ENCODE results near the gene PPP2R3B. TPM values are rescaled to one million over a fixed set of nuclear protein-coding genes. Genes with fewer than 3 reads are reported as not detected.
"Not testable (repeated sequence)": the region's sequence is repeated elsewhere in the genome, so short reads cannot be mapped to it uniquely, and the experiment has no call there.

The PPP2R3B gene, protein sequence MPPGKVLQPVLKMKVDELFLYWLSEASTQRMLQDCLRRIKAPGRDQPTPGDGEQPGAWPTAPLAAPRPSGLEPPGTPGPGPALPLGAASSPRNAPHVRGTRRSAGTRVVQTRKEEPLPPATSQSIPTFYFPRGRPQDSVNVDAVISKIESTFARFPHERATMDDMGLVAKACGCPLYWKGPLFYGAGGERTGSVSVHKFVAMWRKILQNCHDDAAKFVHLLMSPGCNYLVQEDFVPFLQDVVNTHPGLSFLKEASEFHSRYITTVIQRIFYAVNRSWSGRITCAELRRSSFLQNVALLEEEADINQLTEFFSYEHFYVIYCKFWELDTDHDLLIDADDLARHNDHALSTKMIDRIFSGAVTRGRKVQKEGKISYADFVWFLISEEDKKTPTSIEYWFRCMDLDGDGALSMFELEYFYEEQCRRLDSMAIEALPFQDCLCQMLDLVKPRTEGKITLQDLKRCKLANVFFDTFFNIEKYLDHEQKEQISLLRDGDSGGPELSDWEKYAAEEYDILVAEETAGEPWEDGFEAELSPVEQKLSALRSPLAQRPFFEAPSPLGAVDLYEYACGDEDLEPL
- 10 to 100 TPM; 18.5 to 54.1 TPM for polyA plus RNA-seq

DNA sequence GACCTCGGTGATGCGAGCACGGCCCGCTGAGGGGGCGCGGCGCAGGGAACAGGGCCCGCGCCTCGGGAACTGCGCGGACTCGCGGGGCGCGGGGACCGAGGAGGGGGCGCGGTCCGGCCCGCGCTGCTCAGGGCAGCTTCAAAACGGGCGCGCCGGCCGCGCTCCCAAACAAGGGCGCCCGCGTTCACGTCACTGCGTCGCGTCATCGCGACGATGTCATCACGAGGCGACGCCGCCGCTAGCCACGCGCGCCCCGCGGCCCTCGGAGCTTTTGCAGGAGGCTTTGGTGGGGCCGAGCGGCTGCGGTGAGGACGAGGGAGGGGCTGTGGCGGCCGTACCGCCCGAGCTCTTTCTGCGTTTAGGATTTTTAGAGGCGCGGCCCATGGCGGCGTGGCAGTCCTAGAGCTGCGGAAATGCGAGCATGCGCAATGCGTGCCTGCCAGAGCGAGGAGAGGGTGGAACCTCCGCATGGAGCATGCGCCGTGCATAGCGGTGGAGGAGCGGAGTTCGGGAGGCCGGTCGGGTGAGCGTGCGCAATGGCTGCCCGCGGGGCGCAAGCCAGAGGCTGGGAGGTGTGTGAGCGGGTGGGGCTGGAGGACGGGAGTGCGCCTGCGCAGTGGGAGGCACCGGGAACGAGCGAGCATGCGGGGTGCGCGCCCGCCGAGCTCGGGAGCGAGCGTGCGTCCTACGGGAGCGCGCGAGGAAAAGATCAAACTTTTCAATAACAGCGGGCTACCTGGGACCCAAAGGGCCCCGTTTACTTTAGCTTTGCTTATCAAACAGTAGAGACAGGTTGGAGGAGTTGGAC lies at the start of gene PPP2R3B:
Gene PPP2R3B (minus strand): TSS at position 140 of the 808 bp plus-strand sequence. CDS start 216 bp downstream, outside the sequence.
- H3K36me3 ChIP-seq (ENCODE audit: control insufficient read depth in 2 of 2, insufficient read depth in 2 of 2, low read length in 1 of 2): no peaks in the 10 kb centered on the region
- peak within 1 kb of the TSS; percentile 96 for H3K27ac ChIP-seq (ENCODE audit: low read depth in 2 of 2, low read length in 1 of 2)
- peak within 1 kb of the TSS; percentile 69 to 96 for H3K4me3 ChIP-seq (ENCODE audit: low read depth in 1 of 2, low read length in 2 of 2)
- H3K4me1 ChIP-seq (ENCODE audit: control insufficient read depth in 2 of 2, insufficient read depth in 2 of 2, low read length in 1 of 2): peaks cover 0 to 3% of the 10 kb centered on the region in 2 donors
- H3K27me3 ChIP-seq (ENCODE audit: control insufficient read depth in 1 of 2, insufficient read depth in 2 of 2, low read length in 2 of 2): no peaks in the 10 kb centered on the region
- no peaks in the 10 kb centered on the region for H3K9me3 ChIP-seq (ENCODE audit: control insufficient read depth in 2 of 2, insufficient read depth in 1 of 2, low read depth in 1 of 2, low read length in 1 of 2)
- WGBS, 2 donors: 1% methylated on average over 81 to 102 of the region's 102 CpGs

DNA sequence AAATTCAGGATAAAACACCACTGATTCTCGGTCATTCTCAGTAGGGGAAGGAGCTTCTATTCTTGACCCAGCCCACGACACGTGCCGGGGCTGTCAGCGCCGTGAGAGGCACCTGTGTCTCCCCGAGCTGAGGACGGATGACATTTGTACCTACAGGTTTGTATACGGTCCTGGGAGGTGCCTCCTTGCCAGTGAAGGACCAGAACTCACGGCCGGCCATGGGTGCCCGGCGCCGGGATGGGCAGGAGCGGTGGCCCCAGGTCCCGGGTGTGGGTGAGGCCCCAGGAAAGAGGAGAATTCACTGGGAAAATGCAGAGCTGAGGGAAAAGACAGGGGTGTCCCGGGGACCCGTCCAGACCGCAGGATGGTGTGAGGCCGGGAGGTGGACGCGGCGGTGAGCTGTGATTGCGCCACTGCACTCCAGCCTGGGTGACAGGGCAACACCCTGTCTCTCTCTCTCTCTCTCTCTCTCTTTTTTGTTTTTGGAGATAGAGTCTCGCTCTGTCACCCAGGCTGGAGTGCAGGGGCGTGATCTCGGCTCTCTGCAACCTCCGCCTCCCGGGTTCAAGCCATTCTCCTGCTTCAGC lies 48.9 kb upstream of the PPP2R3B start:
- Histone ChIP-seq H3K4me3 (ENCODE audit: low read depth in 1 of 2, low read length in 2 of 2) (no peak overlapping the region), H3K27me3 (ENCODE audit: control insufficient read depth in 1 of 2, insufficient read depth in 2 of 2, low read length in 2 of 2) (no peaks in the 10 kb centered on the region), H3K27ac (ENCODE audit: low read depth in 2 of 2, low read length in 1 of 2) (no peak overlapping the region), H3K36me3 (ENCODE audit: control insufficient read depth in 2 of 2, insufficient read depth in 2 of 2, low read length in 1 of 2) (no peaks in the 10 kb centered on the region), H3K4me1 (ENCODE audit: control insufficient read depth in 2 of 2, insufficient read depth in 2 of 2, low read length in 1 of 2) (no peaks in the 10 kb centered on the region), H3K9me3 (ENCODE audit: control insufficient read depth in 2 of 2, insufficient read depth in 1 of 2, low read depth in 1 of 2, low read length in 1 of 2) (peaks cover 4 to 6% of the 10 kb centered on the region in 2 donors)
- 67 to 69% methylated on average over 29 of the region's 29 CpGs for WGBS, 2 donors

DNA sequence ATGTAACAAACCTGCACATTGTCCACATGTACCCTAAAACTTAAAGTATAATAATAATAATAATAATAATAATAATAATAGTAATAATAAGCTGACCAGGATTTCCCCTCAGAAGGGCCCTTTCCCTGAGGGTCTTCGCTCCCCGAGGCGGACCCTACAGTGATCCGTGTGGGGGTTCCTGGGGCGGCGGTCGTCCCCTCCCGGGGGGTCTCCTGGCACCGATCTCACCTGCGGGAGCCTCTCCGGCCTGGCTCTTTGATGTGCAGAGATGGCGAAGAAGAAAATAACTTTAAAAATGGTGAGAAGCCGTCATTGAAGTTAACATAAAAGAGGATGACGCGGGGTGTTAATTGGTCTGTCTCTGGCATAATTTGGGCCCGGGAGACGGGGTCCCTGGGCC lies 48.2 kb upstream of the PPP2R3B start:
- no peaks in the 10 kb centered on the region for H3K36me3 ChIP-seq (ENCODE audit: control insufficient read depth in 2 of 2, insufficient read depth in 2 of 2, low read length in 1 of 2)
- H3K4me1 ChIP-seq (ENCODE audit: control insufficient read depth in 2 of 2, insufficient read depth in 2 of 2, low read length in 1 of 2): no peaks in the 10 kb centered on the region
- no peaks in the 10 kb centered on the region for H3K27me3 ChIP-seq (ENCODE audit: control insufficient read depth in 1 of 2, insufficient read depth in 2 of 2, low read length in 2 of 2)
- WGBS, 2 donors: 60 to 65% methylated on average over 17 of the region's 17 CpGs
- no peak overlapping the region for H3K27ac ChIP-seq (ENCODE audit: low read depth in 2 of 2, low read length in 1 of 2)
- peaks cover 4 to 5% of the 10 kb centered on the region in 2 donors for H3K9me3 ChIP-seq (ENCODE audit: control insufficient read depth in 2 of 2, insufficient read depth in 1 of 2, low read depth in 1 of 2, low read length in 1 of 2)
- no peak overlapping the region for H3K4me3 ChIP-seq (ENCODE audit: low read depth in 1 of 2, low read length in 2 of 2)

DNA sequence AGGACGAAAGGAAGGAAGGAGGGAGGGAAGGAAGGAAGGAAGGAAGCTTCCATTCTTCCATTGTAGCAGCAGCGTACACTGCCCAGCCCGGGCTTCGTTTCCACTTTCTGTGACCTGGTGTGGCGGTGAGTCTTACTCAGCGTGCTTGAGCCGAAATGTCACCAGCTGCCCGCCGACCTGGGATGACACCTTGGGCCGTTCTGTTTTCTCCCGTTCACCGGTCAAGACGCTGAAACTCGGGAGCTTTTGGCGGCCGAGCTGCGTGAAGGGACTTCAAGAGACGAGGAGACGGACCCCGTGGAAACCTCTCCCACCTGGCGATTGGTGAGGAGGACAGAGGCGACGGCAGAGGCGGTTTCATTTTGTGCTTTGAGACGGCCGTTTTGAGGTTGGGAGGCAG lies 47.1 kb upstream of the PPP2R3B start:
- H3K4me1 ChIP-seq (ENCODE audit: control insufficient read depth in 2 of 2, insufficient read depth in 2 of 2, low read length in 1 of 2): no peaks in the 10 kb centered on the region
- 88 to 90% methylated on average over 26 of the region's 26 CpGs for WGBS, 2 donors
- H3K9me3 ChIP-seq (ENCODE audit: control insufficient read depth in 2 of 2, insufficient read depth in 1 of 2, low read depth in 1 of 2, low read length in 1 of 2): peaks cover 0 to 4% of the 10 kb centered on the region in 2 donors
- H3K36me3 ChIP-seq (ENCODE audit: control insufficient read depth in 2 of 2, insufficient read depth in 2 of 2, low read length in 1 of 2): no peaks in the 10 kb centered on the region
- no peak overlapping the region for H3K27ac ChIP-seq (ENCODE audit: low read depth in 2 of 2, low read length in 1 of 2)
- H3K27me3 ChIP-seq (ENCODE audit: control insufficient read depth in 1 of 2, insufficient read depth in 2 of 2, low read length in 2 of 2): no peaks in the 10 kb centered on the region
- H3K4me3 ChIP-seq (ENCODE audit: low read depth in 1 of 2, low read length in 2 of 2): no peak overlapping the region

DNA sequence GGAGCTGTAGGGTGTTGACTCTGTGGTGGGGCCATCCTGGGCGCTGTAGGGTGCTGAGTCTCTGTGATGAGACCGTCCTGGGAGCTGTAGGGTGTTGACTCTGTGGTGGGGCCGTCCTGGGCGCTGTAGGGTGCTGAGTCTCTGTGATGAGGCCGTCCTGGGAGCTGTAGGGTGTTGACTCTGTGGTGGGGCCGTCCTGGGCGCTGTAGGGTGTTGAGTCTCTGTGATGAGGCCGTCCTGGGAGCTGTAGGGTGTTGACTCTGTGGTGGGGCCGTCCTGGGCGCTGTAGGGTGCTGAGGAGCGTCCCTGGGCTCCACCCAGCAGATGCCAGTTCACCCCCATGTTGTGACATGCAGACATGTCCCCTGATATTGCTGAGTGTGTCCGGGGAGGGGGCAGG lies 46.0 kb upstream of the PPP2R3B start:
- H3K9me3 ChIP-seq (ENCODE audit: control insufficient read depth in 2 of 2, insufficient read depth in 1 of 2, low read depth in 1 of 2, low read length in 1 of 2): not testable (repeated sequence)

DNA sequence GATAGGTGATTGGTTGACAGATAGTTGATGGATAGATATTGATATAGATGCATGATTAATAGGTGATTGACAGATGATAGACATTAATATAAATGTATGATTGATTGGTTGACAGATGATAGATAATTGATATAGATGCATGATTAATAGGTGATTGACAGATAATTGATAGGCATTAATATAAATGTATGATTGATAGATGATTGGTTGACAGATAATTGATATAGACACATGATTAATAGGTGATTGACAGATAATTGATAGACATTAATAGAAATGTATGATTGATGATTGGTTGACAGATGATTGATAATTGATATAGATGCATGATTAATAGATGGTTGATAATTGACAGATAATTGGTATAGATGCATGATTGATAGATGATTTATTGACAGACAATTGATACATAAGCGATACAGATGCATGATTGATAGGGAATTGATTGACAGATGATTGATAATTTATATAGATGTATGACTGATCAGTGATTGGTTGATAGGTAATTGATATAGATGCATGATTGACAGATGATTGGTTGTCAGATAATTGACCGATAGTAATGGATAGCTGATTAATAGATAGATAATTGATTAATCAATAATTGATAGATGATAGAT lies 44.9 kb upstream of the PPP2R3B start:
- peaks cover 0 to 7% of the 10 kb centered on the region in 2 donors for H3K27me3 ChIP-seq (ENCODE audit: control insufficient read depth in 1 of 2, insufficient read depth in 2 of 2, low read length in 2 of 2)
- no peaks in the 10 kb centered on the region for H3K36me3 ChIP-seq (ENCODE audit: control insufficient read depth in 2 of 2, insufficient read depth in 2 of 2, low read length in 1 of 2)
- WGBS, 2 donors: 93% methylated on average over 2 of the region's 2 CpGs
- peaks cover 3 to 4% of the 10 kb centered on the region in 2 donors for H3K9me3 ChIP-seq (ENCODE audit: control insufficient read depth in 2 of 2, insufficient read depth in 1 of 2, low read depth in 1 of 2, low read length in 1 of 2)
- no peaks in the 10 kb centered on the region for H3K4me1 ChIP-seq (ENCODE audit: control insufficient read depth in 2 of 2, insufficient read depth in 2 of 2, low read length in 1 of 2)
- no peak overlapping the region for H3K4me3 ChIP-seq (ENCODE audit: low read depth in 1 of 2, low read length in 2 of 2)
- no peak overlapping the region for H3K27ac ChIP-seq (ENCODE audit: low read depth in 2 of 2, low read length in 1 of 2)

More for the DNA sequence above, 46.0 kb upstream of the PPP2R3B start:
- not testable (repeated sequence) for H3K4me1 ChIP-seq (ENCODE audit: control insufficient read depth in 2 of 2, insufficient read depth in 2 of 2, low read length in 1 of 2); H3K27me3 ChIP-seq (ENCODE audit: control insufficient read depth in 1 of 2, insufficient read depth in 2 of 2, low read length in 2 of 2); H3K4me3 ChIP-seq (ENCODE audit: low read depth in 1 of 2, low read length in 2 of 2); H3K27ac ChIP-seq (ENCODE audit: low read depth in 2 of 2, low read length in 1 of 2); H3K36me3 ChIP-seq (ENCODE audit: control insufficient read depth in 2 of 2, insufficient read depth in 2 of 2, low read length in 1 of 2)
- 86 to 91% methylated on average over 12 of the region's 12 CpGs for WGBS, 2 donors

DNA sequence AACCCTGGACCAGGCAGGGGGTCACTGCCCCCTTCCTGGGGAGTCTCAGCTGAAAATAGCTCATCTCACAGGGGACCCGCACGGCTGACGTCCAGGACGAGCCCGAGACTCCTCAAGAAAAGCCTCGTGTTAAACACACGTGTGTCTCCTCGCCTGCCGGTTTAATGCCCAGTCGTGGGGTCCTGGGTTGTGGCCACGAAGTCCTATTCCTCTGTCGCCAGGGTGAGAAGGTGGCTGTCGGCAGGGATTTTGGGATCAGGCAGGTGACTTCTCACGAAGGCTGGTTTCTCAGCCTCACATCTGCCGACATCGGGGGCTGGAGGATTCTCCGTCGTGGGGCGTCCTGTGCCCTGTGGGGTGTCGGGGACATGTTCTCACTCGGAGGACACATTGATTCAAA lies 44.3 kb upstream of the PPP2R3B start:
- no peak overlapping the region for H3K27ac ChIP-seq (ENCODE audit: low read depth in 2 of 2, low read length in 1 of 2)

DNA sequence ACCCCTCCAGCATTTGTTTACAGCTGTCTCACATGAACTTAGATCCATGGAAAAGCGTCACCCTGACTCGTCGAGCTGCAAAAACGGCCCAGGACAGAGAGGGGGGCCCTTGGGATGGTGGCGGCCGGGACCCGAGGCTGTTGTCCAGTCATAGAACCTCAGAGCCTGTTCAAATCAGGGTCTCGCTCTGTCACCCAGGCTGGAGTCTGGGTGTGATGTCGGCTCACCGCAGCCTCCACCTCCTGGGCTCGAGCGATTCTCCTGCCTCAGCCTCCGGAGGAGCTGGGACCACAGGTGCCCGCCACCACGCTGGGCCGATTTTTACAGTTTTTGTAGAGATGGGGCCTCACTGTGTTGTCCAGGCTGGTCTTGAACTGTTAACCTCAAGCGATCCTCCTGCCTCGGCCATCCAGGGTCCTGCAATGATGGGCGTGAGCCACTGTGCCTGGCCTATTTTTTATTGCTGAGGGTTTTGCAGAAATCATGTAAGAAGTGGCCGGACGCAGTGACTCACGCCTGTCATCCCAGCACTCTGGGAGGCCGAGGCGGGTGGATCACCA lies 42.6 kb upstream of the PPP2R3B start:
- Histone ChIP-seq H3K36me3 (ENCODE audit: control insufficient read depth in 2 of 2, insufficient read depth in 2 of 2, low read length in 1 of 2) (no peaks in the 10 kb centered on the region), H3K9me3 (ENCODE audit: control insufficient read depth in 2 of 2, insufficient read depth in 1 of 2, low read depth in 1 of 2, low read length in 1 of 2) (peaks cover 3 to 4% of the 10 kb centered on the region in 2 donors), H3K4me1 (ENCODE audit: control insufficient read depth in 2 of 2, insufficient read depth in 2 of 2, low read length in 1 of 2) (no peaks in the 10 kb centered on the region), H3K4me3 (ENCODE audit: low read depth in 1 of 2, low read length in 2 of 2) (no peak overlapping the region), H3K27ac (ENCODE audit: low read depth in 2 of 2, low read length in 1 of 2) (no peak overlapping the region), H3K27me3 (ENCODE audit: control insufficient read depth in 1 of 2, insufficient read depth in 2 of 2, low read length in 2 of 2) (peaks cover 0 to 7% of the 10 kb centered on the region in 2 donors)
- WGBS, 2 donors: 88 to 89% methylated on average over 22 to 24 of the region's 24 CpGs

More for the DNA sequence above, 44.3 kb upstream of the PPP2R3B start:
- Histone ChIP-seq H3K4me1 (ENCODE audit: control insufficient read depth in 2 of 2, insufficient read depth in 2 of 2, low read length in 1 of 2) (no peaks in the 10 kb centered on the region), H3K9me3 (ENCODE audit: control insufficient read depth in 2 of 2, insufficient read depth in 1 of 2, low read depth in 1 of 2, low read length in 1 of 2) (peaks cover 3 to 4% of the 10 kb centered on the region in 2 donors), H3K36me3 (ENCODE audit: control insufficient read depth in 2 of 2, insufficient read depth in 2 of 2, low read length in 1 of 2) (no peaks in the 10 kb centered on the region), H3K4me3 (ENCODE audit: low read depth in 1 of 2, low read length in 2 of 2) (no peak overlapping the region), H3K27me3 (ENCODE audit: control insufficient read depth in 1 of 2, insufficient read depth in 2 of 2, low read length in 2 of 2) (peaks cover 0 to 7% of the 10 kb centered on the region in 2 donors)
- 85% methylated on average over 21 of the region's 21 CpGs for WGBS, 2 donors

All from esophagus (tissue), 2 donors.